NCI-H146 (cell line): ENCODE results near the gene SPATA31C2.
"Not testable (repeated sequence)": the region's sequence is repeated elsewhere in the genome, so short reads cannot be mapped to it uniquely, and the experiment has no call there.

Experiments used
- DNase-seq: peaks from one replicate; lab custom pipeline; 2025; lab: John Stamatoyannopoulos, UW

The SPATA31C2 gene

GRCh38 chr9:88138375-88138774 is at the start of gene SPATA31C2:
TSS of gene SPATA31C2 (minus strand) at chr9:88138475. CDS start at chr9:88138446, 29 bp downstream.
- not testable (repeated sequence) for DNase-seq

- DNase-seq: no peak
These were observed 49.4 kb upstream of the SPATA31C2 start for GRCh38 chr9:88187631-88188030.

- DNase-seq: no peak
These were observed 48.3 kb upstream of the SPATA31C2 start for GRCh38 chr9:88186495-88187110.

DNA sequence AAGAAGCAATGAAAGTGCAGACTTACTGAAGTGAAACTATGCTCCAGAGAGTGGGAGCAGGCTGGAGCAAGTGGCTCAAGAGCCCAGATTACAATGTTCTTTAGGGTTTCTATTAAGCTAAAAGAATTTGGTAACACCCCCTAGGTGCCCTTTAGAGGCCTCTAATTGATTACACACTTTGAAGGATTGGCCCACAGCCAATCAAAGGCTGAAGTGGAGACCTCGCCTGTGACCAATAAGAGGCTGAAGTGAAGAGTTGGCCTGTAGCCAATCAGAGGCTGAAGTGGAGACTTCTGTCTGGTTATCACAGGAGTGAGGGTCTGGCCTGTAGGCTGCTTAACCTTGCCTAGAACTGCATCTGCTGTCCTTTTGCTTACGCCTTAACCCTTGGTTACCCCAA is 46.7 kb upstream of the SPATA31C2 start:
- no peak for DNase-seq

DNA sequence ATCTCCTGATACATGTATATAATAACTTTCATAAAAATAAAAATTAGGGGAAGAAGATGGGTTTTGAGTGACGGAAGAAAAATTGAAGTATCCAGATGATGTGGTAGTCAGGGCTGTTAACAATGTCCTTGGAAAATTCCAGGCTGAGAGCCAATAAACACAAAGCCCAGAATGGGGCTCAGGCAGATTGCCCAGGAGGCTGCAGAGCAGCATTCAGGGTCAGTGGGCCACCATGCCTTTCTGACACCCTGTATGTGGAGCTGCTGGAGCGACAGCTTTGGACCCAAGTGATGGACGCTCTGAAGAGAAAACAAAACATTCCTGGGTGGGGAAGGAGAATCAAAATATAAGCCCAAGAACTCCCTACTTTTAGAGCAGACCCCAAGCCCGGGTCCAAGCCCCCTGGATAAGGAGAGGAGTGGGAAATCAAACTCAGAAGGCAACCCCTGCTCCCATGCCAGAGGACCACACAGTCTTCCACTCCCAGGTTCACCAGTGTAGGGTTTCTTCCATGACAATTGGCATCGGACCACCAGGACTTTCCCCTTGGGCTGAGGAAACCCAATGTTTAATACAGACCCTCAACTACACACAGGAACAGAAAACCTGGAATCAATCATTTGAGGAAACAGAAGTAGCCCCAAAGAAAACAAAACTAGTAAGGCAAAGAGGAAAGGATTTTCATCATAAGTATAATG is 45.7 kb upstream of the SPATA31C2 start:
- DNase-seq: no peak

DNA sequence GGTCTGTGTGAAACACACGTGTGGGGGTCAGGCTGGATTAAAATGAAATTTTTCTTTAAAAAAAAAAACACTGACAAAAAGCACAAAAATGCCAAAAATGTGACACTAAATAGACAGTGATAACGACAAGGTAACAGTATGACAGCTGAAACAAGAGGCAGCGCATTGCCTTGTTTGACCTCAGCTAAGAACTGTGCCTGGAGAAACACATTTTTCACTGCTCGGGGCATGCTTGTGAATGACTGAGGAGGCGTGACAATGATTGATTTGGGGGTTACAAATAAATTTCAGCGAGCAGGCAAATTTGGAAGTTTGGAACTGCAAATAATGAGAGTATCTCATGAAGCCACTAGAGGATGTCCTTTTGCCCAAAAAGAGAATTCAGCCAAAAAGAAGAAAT is 44.2 kb upstream of the SPATA31C2 start:
- no peak for DNase-seq

DNA sequence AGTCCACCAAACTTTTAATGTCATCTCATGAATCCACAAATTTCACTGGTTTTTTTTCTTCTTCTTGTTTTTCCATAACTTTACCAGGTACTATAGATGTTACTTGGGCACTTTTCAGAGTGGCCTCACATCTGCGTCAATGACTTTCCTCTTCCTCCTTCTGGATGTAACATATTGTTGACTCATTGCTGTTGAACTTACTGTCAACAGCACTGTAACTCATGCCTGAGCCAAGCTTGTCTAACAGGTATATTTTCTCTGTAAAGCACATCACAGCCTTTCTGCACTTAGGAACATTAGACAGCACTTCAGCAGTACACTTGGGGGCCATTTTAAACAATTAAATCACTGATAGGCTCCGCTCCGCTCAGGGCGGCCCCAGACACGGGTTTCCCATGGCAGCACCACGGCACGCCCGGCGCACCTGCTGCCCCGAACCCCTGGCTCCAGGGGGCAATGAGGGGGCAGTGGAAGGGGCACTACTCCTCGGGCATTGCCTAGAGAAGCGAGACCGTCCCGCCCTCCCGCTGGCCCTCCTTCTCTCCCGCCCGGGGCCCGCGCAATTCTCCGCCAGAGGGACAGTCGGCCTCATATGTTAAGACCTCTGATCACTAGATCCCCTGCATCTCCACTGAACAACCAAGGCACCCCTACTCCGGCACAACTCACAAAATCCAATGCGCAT is 41.9 kb upstream of the SPATA31C2 start:
- no peak for DNase-seq

GRCh38 chr9:88179062-88179521 is 40.8 kb upstream of the SPATA31C2 start:
- DNase-seq: no peak

GRCh38 chr9:88178641-88179040 is 40.4 kb upstream of the SPATA31C2 start:
- no peak for DNase-seq

- no peak for DNase-seq
These were observed 39.1 kb upstream of the SPATA31C2 start for GRCh38 chr9:88177371-88177770.

DNA sequence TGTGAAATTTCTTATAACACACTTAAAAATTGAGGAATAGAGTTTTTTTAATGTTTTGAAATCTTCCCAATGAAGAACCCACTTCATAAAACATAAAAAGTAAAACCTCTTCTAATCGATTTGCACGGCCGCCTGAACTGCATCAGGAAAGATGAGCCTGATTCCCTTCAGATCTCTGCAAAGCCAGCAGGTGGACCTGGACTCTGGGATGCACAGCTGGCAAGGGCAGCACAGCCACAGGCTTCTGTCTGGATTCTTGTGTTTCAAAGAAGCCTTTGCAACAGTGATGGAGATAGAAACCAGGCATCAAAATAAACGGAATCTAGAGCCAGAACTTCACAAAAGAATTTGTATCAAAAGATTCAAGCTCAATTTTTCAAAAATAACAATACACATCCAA is 36.0 kb upstream of the SPATA31C2 start:
- no peak for DNase-seq

- DNase-seq: peak; percentile 33
These were observed 35.2 kb upstream of the SPATA31C2 start for GRCh38 chr9:88173378-88173999.

- DNase-seq: no peak
These were observed 31.4 kb upstream of the SPATA31C2 start for GRCh38 chr9:88169700-88170099.

- no peak for DNase-seq
These were observed 30.3 kb upstream of the SPATA31C2 start for GRCh38 chr9:88168564-88168963.

GRCh38 chr9:88166660-88167059 is 28.4 kb upstream of the SPATA31C2 start:
- no peak for DNase-seq

- DNase-seq: no peak
These were observed 26.6 kb upstream of the SPATA31C2 start for GRCh38 chr9:88164850-88165249.

GRCh38 chr9:88161144-88161543 is 22.9 kb upstream of the SPATA31C2 start:
- no peak for DNase-seq

GRCh38 chr9:88143957-88144625 is 5.8 kb upstream of the SPATA31C2 start:
- DNase-seq: no peak

GRCh38 chr9:88143179-88143578 is 4.9 kb upstream of the SPATA31C2 start:
- no peak for DNase-seq

DNA sequence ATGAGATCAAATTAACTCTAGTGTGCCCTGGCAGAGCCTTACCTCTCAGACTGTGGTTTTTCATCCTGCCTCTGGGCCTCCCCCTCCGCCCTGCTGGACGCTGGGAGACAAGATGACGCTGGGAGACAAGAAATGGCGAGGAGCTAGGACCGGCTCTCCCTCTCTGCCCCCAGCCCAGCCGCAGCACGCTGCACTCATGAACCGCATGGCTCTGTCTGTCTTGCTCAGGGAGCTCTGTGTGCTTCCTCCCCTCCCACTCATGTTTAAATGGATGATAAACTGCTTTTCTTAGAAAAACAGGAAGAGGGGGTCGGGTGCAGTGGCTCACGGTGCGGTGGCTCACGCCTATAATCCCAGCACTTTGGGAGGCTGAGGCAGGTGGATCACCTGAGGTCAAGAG is 4.7 kb downstream of the SPATA31C2 start:
- not testable (repeated sequence) for DNase-seq

DNA sequence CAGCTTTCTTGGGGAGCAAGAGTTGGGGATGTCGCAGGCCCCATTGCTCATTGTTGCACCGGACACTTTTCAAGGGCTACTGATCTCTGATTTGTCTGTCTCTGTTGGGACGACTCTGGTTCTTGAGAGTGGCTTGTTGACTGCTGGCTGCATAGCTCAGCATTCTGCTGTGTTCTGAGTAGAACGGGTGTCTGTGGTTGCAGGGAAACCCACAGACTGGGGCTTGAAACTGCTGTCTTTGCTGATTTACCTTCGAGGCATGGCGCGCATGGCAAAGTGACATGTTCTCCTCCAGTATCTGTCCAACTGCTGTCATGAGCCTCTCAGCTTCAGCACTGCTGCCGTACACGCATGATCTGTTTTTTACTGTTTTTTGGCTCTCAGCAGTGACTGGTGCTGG is 8.7 kb downstream of the SPATA31C2 start:
- DNase-seq: not testable (repeated sequence)

DNA sequence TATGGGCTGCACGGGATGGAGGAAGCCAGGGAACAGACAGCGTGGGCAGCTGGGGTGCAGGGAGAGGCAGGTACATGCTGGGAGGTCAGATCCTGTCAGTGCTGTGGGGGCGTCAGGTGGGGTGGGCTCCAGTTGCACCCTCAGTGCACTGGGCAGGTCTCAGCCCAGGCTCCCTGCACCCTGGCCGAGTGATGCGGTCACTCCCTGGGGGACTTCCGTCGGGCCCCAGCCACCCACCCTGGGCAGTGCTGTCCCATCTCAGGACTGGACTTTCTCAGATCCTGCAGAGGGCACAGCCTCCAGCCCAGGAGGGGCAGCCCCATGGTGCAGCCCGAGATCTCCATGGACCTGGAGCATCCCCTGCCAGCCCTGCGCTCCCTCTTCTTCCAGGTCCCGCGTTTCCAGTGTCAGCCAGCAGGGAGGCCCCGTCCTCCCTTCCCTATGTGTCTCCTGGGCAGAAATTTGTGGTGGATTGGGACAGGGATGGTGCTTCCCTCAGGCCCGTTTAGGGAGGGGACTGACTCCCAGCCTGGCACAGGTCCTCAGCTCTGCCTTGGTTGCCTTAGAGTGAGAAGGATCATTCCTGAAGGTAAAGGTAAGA is 10.5 kb downstream of the SPATA31C2 start:
- not testable (repeated sequence) for DNase-seq
